Neural cell (in vitro differentiated cells): ENCODE data around the gene LRMDA. TPM values are rescaled to one million over a fixed set of nuclear protein-coding genes. Genes with fewer than 3 reads are reported as not detected.

ENCODE experiments used
- H2AFZ ChIP-seq: fragments of 200-600, 300-800 bp; sonication (generic), shearing (Covaris generic); 2 replicates; pipeline ENCODE4 v1.6.0; 2014; ENCODE audit warnings: low read depth, mild to moderate bottlenecking, antibody characterized with exemption, low read length, moderate library complexity
- H3F3A ChIP-seq: fragments of 200-600 bp; shearing (Covaris generic); 2 replicates; pipeline ENCODE4 v1.6.1; 2016; ENCODE audit warnings: mild to moderate bottlenecking, moderate library complexity, mixed read lengths, antibody characterized with exemption, low read length; ENCODE audit not compliant: insufficient read depth, poor library complexity, severe bottlenecking
- H3K27ac ChIP-seq: fragments of 200-600, 300-800 bp; sonication (generic), shearing (Covaris generic); 2 replicates; pipeline ENCODE4 v1.5.1; 2014; ENCODE audit warnings: mild to moderate bottlenecking, low read length, moderate library complexity
- H3K27me3 ChIP-seq: fragments of 300-800, 200-600 bp; sonication (generic), shearing (Covaris generic); 2 replicates; pipeline ENCODE4 v1.6.0; 2014; ENCODE audit warnings: mild to moderate bottlenecking, low read depth, low read length, moderate library complexity; ENCODE audit not compliant: insufficient read depth
- H3K36me3 ChIP-seq: fragments of 300-800, 200-600 bp; sonication (generic), shearing (Covaris generic); 2 replicates; pipeline ENCODE4 v1.5.1; 2014; ENCODE audit warnings: mild to moderate bottlenecking, antibody characterized with exemption, low read length, moderate library complexity; ENCODE audit not compliant: insufficient read depth
- H3K4me2 ChIP-seq: fragments of 300-800, 200-600 bp; sonication (generic), shearing (Covaris generic); 2 replicates; pipeline ENCODE4 v1.6.0; 2014; ENCODE audit warnings: mild to moderate bottlenecking, low read length
- H3K4me3 ChIP-seq: fragments of 300-800, 200-600 bp; sonication (generic), shearing (Covaris generic); 2 replicates; pipeline ENCODE4 v1.5.1; 2014; ENCODE audit warnings: mild to moderate bottlenecking, low read length, moderate library complexity
- H3K79me2 ChIP-seq: fragments of 200-600 bp; shearing (Covaris generic); replicated peaks from 2 replicates; pipeline ENCODE4 v1.6.0; 2014; ENCODE audit warnings: mild to moderate bottlenecking, low read length, moderate library complexity; ENCODE audit not compliant: insufficient read depth
- H3K9ac ChIP-seq: fragments of 300-800, 200-600 bp; sonication (generic), shearing (Covaris generic); 2 replicates; pipeline ENCODE4 v1.6.1; 2016; ENCODE audit warnings: mild to moderate bottlenecking, low read length, mixed read lengths
- H3K9me2 ChIP-seq: fragments of 200-600 bp; shearing (Covaris generic); 2 replicates; pipeline ENCODE4 v1.6.1; 2016; ENCODE audit warnings: mild to moderate bottlenecking, low read length, mixed read lengths; ENCODE audit not compliant: insufficient read depth
- H3K9me3 ChIP-seq: fragments of 200-600, 300-800 bp; sonication (generic), shearing (Covaris generic); 2 replicates; pipeline ENCODE4 v1.6.1; 2016; ENCODE audit warnings: mild to moderate bottlenecking, mixed run types, low read length, moderate library complexity, mixed read lengths
- H4K20me1 ChIP-seq: fragments of 200-600 bp; shearing (Covaris generic); 2 replicates; pipeline ENCODE4 v1.6.1; 2016; ENCODE audit warnings: mild to moderate bottlenecking, mixed run types; ENCODE audit not compliant: insufficient read depth
- EP300 ChIP-seq: fragments of 450-650 bp; conservative IDR thresholded peaks from 2 replicates; pipeline ENCODE4 v1.6.1; 2014; ENCODE audit warnings: antibody characterized with exemption, mild to moderate bottlenecking, moderate library complexity; ENCODE audit not compliant: poor library complexity, severe bottlenecking
- EZH2 ChIP-seq: fragments of 200-600, 300-800 bp; shearing (Covaris generic), sonication (generic); IDR thresholded peaks from 2 replicates; pipeline ENCODE4 v1.6.1; 2014; ENCODE audit warnings: antibody characterized with exemption, low read length, borderline replicate concordance, mild to moderate bottlenecking; ENCODE audit not compliant: insufficient read depth, poor library complexity, severe bottlenecking
- MXI1 ChIP-seq: fragments of 450-650 bp; conservative IDR thresholded peaks from 2 replicates; pipeline ENCODE4 v1.6.1; 2014; ENCODE audit warnings: antibody characterized with exemption, mild to moderate bottlenecking; ENCODE audit not compliant: poor library complexity, severe bottlenecking
- POLR2AphosphoS5 ChIP-seq: IDR thresholded peaks from 2 replicates; pipeline ENCODE4 v1.6.1; 2012
- RAD21 ChIP-seq: fragments of 450-650 bp; conservative IDR thresholded peaks from 2 replicates; pipeline ENCODE4 v1.6.1; 2014; ENCODE audit warnings: antibody characterized with exemption, mild to moderate bottlenecking, moderate library complexity
- SMC3 ChIP-seq: fragments of 450-650 bp; conservative IDR thresholded peaks from 2 replicates; pipeline ENCODE4 v1.6.1; 2014; ENCODE audit warnings: antibody characterized with exemption, mild to moderate bottlenecking, moderate library complexity; ENCODE audit not compliant: poor library complexity
- TAF1 ChIP-seq: IDR thresholded peaks from 2 replicates; pipeline ENCODE4 v1.6.1; 2012; ENCODE audit warnings: low read depth
- polyA plus RNA-seq: library from polyadenylated mRNA; depleted of rRNA; stranded (reverse); fragments of >200 nt; gene quantifications from 2 replicates; pipeline ENCODE4 v1.2.3, GENCODE V29; 2014
- TF ChIP-seq, protein P1 (sequence below): IDR thresholded peaks from 2 replicates; pipeline ENCODE4 v1.6.1; 2012; ENCODE audit warnings: borderline replicate concordance
- TF ChIP-seq, protein P2 (sequence below): fragments of 450-650 bp; IDR thresholded peaks from 2 replicates; pipeline ENCODE4 v1.5.1; 2014; ENCODE audit warnings: antibody characterized with exemption, mild to moderate bottlenecking, moderate library complexity; ENCODE audit not compliant: poor library complexity, severe bottlenecking

Gene LRMDA
- polyA plus RNA-seq, 1 donor from 2014 or later: 5.6 TPM

DNA sequence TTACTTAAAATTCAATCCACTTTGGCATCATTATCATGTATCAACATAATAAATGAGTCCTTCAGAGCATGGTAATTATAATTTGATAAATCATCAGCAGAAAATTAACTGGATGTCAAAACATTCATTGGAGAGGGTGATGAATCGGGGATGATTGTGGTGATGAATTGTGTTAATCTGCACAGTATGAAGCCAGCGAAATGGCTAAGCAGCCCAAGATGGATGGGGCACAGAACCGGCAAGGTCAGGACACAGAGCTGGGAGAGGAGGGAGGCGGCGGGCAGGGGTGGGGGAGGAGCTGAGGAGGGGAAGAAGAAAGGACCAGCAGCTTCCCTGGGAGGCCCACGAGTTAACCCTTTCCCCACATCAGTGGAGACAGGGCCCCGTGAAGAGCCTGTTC, 536.1 kb downstream of the LRMDA start:
- no peaks in the 10 kb centered on the region for H3F3A ChIP-seq
- H3K27ac ChIP-seq: no peak overlapping the region
- H3K9me3 ChIP-seq: no peaks in the 10 kb centered on the region
- no peak overlapping the region for H2AFZ ChIP-seq
- H3K9me2 ChIP-seq: no peaks in the 10 kb centered on the region
- H3K9ac ChIP-seq: no peak overlapping the region
- H3K27me3 ChIP-seq: no peaks in the 10 kb centered on the region
- no peaks in the 10 kb centered on the region for H4K20me1 ChIP-seq
- H3K79me2 ChIP-seq: no peaks in the 10 kb centered on the region
- H3K4me2 ChIP-seq: no peak overlapping the region
- H3K4me3 ChIP-seq: no peak overlapping the region
- no peak for TF ChIP-seq MXI1
- TF ChIP-seq, protein P1, sequence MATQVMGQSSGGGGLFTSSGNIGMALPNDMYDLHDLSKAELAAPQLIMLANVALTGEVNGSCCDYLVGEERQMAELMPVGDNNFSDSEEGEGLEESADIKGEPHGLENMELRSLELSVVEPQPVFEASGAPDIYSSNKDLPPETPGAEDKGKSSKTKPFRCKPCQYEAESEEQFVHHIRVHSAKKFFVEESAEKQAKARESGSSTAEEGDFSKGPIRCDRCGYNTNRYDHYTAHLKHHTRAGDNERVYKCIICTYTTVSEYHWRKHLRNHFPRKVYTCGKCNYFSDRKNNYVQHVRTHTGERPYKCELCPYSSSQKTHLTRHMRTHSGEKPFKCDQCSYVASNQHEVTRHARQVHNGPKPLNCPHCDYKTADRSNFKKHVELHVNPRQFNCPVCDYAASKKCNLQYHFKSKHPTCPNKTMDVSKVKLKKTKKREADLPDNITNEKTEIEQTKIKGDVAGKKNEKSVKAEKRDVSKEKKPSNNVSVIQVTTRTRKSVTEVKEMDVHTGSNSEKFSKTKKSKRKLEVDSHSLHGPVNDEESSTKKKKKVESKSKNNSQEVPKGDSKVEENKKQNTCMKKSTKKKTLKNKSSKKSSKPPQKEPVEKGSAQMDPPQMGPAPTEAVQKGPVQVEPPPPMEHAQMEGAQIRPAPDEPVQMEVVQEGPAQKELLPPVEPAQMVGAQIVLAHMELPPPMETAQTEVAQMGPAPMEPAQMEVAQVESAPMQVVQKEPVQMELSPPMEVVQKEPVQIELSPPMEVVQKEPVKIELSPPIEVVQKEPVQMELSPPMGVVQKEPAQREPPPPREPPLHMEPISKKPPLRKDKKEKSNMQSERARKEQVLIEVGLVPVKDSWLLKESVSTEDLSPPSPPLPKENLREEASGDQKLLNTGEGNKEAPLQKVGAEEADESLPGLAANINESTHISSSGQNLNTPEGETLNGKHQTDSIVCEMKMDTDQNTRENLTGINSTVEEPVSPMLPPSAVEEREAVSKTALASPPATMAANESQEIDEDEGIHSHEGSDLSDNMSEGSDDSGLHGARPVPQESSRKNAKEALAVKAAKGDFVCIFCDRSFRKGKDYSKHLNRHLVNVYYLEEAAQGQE: no peak
- no peaks in the 10 kb centered on the region for H3K36me3 ChIP-seq

DNA sequence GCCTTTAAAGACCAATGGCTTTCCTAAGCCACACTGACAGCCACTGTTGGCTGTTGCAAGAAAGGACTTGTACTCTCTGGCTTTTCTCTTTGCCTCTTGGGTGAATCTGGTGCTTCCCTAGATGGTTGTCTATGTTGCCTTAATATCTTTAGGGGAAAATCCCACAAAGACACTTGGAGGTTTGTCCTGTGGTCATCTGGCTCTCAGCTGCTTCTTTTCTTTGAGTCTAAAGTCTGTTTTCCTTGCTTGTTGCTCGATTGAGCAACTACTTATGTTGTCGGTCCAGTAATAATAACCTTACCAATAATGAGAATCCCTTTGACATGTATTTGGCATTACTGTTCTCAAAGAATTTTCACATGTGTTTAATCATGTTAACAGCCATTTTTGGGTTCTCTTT, 537.6 kb downstream of the LRMDA start:
- Histone ChIP-seq H3K4me2 (no peak overlapping the region), H4K20me1 (no peaks in the 10 kb centered on the region), H3F3A (no peaks in the 10 kb centered on the region), H3K4me3 (no peak overlapping the region), H3K9me3 (no peaks in the 10 kb centered on the region), H3K9ac (no peak overlapping the region), H3K9me2 (no peaks in the 10 kb centered on the region), H3K27me3 (no peaks in the 10 kb centered on the region), H2AFZ (no peak overlapping the region), H3K27ac (no peak overlapping the region), H3K36me3 (no peaks in the 10 kb centered on the region), H3K79me2 (no peaks in the 10 kb centered on the region)
- no peak for TF ChIP-seq MXI1
- no peak for TF ChIP-seq RAD21

DNA sequence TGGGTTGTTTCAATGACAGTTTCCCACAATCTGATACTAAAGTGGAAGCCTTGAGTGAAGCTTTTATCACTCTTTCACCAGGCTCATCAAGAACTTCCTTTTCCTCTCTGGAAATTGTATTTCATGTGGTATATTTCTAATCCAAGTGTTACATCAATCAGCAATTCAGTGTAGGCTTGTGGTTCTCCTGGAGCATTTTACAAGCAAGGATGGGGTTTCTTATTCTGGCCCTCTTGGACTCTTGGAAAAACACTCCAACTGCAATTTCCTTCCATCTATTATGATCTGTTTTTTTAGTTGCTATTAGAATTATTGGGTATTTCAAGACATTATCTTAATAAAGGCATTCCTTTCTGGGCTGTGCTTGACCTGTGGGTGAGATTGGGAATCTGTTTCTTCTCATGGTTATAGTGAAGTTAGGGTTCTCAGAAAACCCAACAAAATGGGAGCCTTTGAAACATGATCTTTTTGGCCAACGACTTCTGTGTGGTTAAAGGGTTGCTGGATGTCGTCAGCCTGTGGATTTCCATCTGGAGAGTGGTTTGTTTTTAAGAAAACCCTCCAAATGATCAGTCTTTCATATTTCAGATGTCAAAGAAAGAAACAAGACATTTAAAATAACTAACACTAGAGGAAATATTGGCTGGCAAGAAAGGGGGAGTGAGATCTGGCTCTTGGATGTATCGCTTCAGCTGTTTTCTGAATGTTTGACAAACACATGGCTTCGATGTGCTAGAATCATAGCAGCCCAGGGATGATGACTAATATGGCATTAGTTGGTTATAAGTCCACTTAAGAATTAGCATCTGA, 540.2 kb downstream of the LRMDA start:
- Histone ChIP-seq H3K36me3 (no peaks in the 10 kb centered on the region), H3K9ac (peak overlapping the region; percentile 49), H2AFZ (no peak overlapping the region), H3F3A (no peaks in the 10 kb centered on the region), H3K27me3 (no peaks in the 10 kb centered on the region), H4K20me1 (no peaks in the 10 kb centered on the region), H3K27ac (peak overlapping the region; percentile 76), H3K9me3 (no peaks in the 10 kb centered on the region), H3K4me3 (no peak overlapping the region), H3K9me2 (no peaks in the 10 kb centered on the region), H3K79me2 (no peaks in the 10 kb centered on the region), H3K4me2 (no peak overlapping the region)
- TF ChIP-seq EZH2 (no peak), POLR2AphosphoS5 (no peak), TAF1 (no peak), RAD21 (no peak), MXI1 (no peak), EP300 (no peak), SMC3 (no peak)
- TF ChIP-seq, protein P2, sequence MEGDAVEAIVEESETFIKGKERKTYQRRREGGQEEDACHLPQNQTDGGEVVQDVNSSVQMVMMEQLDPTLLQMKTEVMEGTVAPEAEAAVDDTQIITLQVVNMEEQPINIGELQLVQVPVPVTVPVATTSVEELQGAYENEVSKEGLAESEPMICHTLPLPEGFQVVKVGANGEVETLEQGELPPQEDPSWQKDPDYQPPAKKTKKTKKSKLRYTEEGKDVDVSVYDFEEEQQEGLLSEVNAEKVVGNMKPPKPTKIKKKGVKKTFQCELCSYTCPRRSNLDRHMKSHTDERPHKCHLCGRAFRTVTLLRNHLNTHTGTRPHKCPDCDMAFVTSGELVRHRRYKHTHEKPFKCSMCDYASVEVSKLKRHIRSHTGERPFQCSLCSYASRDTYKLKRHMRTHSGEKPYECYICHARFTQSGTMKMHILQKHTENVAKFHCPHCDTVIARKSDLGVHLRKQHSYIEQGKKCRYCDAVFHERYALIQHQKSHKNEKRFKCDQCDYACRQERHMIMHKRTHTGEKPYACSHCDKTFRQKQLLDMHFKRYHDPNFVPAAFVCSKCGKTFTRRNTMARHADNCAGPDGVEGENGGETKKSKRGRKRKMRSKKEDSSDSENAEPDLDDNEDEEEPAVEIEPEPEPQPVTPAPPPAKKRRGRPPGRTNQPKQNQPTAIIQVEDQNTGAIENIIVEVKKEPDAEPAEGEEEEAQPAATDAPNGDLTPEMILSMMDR: no peak
- TF ChIP-seq, protein P1: no peak
